ENCODE data around the gene CYLD.

DNA sequence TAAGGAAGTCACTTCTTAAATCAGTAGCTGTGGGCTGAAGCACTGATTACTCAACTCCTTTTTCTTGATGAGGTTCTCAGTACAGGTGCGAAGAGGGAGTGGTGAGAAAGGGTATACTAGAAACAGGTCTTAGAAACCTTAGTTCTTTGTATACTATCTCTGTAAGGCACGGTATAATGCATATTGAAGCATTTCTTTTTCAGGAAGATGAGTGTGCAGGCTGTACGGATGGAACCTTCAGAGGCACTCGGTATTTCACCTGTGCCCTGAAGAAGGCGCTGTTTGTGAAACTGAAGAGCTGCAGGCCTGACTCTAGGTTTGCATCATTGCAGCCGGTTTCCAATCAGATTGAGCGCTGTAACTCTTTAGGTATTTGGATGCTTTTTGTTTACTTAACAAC, 39.2 kb downstream of the CYLD start:
- no peak for TF ChIP-seq POLR2AphosphoS5 (IDR thresholded peaks at IDR 0.05; ENCODE audit: insufficient read depth in 1 of 2, low read depth in 1 of 2)
- TF ChIP-seq, protein P1, sequence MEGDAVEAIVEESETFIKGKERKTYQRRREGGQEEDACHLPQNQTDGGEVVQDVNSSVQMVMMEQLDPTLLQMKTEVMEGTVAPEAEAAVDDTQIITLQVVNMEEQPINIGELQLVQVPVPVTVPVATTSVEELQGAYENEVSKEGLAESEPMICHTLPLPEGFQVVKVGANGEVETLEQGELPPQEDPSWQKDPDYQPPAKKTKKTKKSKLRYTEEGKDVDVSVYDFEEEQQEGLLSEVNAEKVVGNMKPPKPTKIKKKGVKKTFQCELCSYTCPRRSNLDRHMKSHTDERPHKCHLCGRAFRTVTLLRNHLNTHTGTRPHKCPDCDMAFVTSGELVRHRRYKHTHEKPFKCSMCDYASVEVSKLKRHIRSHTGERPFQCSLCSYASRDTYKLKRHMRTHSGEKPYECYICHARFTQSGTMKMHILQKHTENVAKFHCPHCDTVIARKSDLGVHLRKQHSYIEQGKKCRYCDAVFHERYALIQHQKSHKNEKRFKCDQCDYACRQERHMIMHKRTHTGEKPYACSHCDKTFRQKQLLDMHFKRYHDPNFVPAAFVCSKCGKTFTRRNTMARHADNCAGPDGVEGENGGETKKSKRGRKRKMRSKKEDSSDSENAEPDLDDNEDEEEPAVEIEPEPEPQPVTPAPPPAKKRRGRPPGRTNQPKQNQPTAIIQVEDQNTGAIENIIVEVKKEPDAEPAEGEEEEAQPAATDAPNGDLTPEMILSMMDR (IDR thresholded peaks at IDR 0.05) = no peak

All from vagina (tissue), 2 donors.